ENCODE data around the gene GAS6.

DNA sequence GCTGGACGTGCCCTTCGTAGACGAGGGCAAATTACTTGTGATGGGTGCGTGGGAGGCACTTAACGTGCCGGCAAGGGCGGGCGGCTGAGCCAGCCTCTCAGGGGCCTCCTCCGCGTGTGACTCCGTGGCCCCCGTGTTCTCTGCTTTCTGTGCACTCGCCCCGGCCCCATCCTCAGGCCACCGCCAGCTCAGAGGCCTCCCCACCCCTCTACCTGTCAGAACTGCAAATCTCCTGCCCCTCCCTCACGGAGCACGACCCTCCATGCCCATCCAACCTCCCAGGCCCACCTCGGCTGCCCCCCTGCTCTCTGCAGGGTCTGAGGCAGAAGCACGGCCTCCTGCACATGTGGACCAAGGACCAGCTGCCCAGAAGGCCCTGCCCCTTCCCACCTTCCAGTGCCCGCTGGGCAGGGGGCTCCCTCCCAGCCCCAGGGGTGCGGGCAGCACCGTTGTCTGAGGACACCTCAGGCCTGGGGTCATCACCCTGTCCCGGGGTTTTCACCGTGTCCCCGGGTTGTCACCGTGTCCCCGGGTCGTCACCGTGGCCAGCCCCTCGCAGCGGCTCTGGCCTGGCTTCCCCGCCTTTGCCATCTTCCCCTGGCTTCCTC lies 60.4 kb downstream of the GAS6 start:
- TF ChIP-seq, protein P1, sequence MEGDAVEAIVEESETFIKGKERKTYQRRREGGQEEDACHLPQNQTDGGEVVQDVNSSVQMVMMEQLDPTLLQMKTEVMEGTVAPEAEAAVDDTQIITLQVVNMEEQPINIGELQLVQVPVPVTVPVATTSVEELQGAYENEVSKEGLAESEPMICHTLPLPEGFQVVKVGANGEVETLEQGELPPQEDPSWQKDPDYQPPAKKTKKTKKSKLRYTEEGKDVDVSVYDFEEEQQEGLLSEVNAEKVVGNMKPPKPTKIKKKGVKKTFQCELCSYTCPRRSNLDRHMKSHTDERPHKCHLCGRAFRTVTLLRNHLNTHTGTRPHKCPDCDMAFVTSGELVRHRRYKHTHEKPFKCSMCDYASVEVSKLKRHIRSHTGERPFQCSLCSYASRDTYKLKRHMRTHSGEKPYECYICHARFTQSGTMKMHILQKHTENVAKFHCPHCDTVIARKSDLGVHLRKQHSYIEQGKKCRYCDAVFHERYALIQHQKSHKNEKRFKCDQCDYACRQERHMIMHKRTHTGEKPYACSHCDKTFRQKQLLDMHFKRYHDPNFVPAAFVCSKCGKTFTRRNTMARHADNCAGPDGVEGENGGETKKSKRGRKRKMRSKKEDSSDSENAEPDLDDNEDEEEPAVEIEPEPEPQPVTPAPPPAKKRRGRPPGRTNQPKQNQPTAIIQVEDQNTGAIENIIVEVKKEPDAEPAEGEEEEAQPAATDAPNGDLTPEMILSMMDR (IDR thresholded peaks at IDR 0.05), result no peak
- TF ChIP-seq POLR2A (IDR thresholded peaks at IDR 0.05) (no peak), POLR2AphosphoS5 (IDR thresholded peaks at IDR 0.05; ENCODE audit: insufficient read depth in 1 of 2, low read depth in 1 of 2) (no peak)
